Activated CD4-positive, alpha-beta T cell treated with anti-CD3 and anti-CD28 coated beads for 36 hours (primary cell): Measurements from ENCODE around the gene TEAD4. TPM values are rescaled to one million over a fixed set of nuclear protein-coding genes. Genes with fewer than 3 reads are reported as not detected.

Experiments used
- ATAC-seq: fragments of 200-7000 bp; cut with Tn5 transposase; one replicate; pipeline ENCODE4 v1.10.0; 2021; ENCODE audit warnings: mild to moderate bottlenecking, moderate library complexity
- CTCF ChIA-PET: fragments of 350-600 bp; sonication (Branson Sonifier 250); formaldehyde crosslinking; loops from one replicate; lab custom pipeline; 2021; ENCODE audit warnings: antibody characterized with exemption; lab: Charles Lee
- POLR2A ChIA-PET: fragments of 350-600 bp; sonication (Branson Sonifier 250); formaldehyde crosslinking; loops from one replicate; lab custom pipeline; 2021; ENCODE audit warnings: antibody characterized with exemption, inconsistent platforms; lab: Charles Lee
- DNase-seq: peaks from one replicate; pipeline ENCODE4 v3.0.0-alpha.2; 2020
- H3K27ac Mint-ChIP-seq: one replicate; pipeline ENCODE4 v1.8.0; 2021; ENCODE audit warnings: mixed read lengths
- H3K27me3 Mint-ChIP-seq: one replicate; pipeline ENCODE4 v1.8.0; 2021; ENCODE audit warnings: mixed read lengths
- H3K36me3 Mint-ChIP-seq: one replicate; pipeline ENCODE4 v1.8.0; 2021; ENCODE audit warnings: low read depth, mixed read lengths
- H3K4me1 Mint-ChIP-seq: one replicate; pipeline ENCODE4 v1.8.0; 2021; ENCODE audit warnings: mixed read lengths
- H3K4me3 Mint-ChIP-seq: one replicate; pipeline ENCODE4 v1.8.0; 2021; ENCODE audit warnings: mild to moderate bottlenecking, moderate library complexity, mixed read lengths
- H3K9me3 Mint-ChIP-seq: one replicate; pipeline ENCODE4 v1.8.0; 2021; ENCODE audit warnings: low read depth, mixed read lengths
- intact Hi-C, 2 experiments: fragments of 100-400 bp; cut with DNase I in 1 of 2; cut with micrococcal nuclease in 1 of 2; formaldehyde crosslinking; loops; one replicate each; pipeline versions ENCODE4 v1.14.2 to v1.15.1; 2022 to 2024; cut with DNase I, micrococcal nuclease
- total RNA-seq, 2 experiments: library from RNA; stranded (reverse); gene quantifications; one replicate each; pipeline ENCODE4 v1.2.3, GENCODE V29; 2021

The TEAD4 gene
- total RNA-seq, 2 experiments from 2014 or later, result 7.2 to 9.0 TPM

DNA sequence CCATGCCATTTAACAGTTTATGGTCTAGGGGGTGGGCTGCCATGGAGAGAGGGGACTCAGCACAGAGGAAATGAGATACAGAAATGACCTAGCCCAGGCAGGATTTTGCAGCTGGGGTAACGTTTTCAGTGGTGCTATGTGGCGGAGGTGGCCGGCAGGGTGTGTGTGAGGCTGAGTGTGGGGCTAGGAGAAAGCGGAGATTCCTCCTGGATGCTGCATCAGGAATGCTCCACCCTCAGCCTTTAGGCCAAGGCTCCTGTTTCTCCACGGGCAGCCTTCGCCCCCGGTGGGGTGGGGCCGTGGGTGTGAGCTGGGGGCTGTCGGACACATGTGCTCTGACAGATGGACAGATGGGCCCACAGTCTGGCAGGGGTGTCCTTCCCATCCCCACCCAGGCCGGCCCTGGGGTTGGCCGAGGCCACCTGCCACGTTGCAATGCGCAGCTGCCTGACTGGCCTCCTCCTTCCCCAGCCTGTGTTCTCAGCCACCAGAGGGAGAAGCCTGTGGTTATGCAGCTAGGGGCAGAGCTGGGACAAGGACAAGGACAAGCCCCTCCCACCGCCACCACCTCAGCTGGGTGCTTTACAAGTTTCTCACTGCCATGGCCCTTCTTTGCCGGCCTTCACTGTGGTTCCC, 44.3 kb downstream of the TEAD4 start:
- no peak overlapping the region for H3K4me3 Mint-ChIP-seq
- H3K27ac Mint-ChIP-seq, result no peak overlapping the region
- H3K27me3 Mint-ChIP-seq, result no peaks in the 10 kb centered on the region
- no peaks in the 10 kb centered on the region for H3K9me3 Mint-ChIP-seq
- no peaks in the 10 kb centered on the region for H3K4me1 Mint-ChIP-seq
- DNase-seq, result no peak
- no peaks in the 10 kb centered on the region for H3K36me3 Mint-ChIP-seq
- intact Hi-C loops, result no loop called here
- POLR2A ChIA-PET, result no interaction called here
- no peak for ATAC-seq
- CTCF ChIA-PET, result interaction anchor here (0.7 to 1.5 kb wide), 2 partner anchors 17 to 775 kb away, joined by 3 to 4 read pairs; no protein-coding TSS in a partner anchor

DNA sequence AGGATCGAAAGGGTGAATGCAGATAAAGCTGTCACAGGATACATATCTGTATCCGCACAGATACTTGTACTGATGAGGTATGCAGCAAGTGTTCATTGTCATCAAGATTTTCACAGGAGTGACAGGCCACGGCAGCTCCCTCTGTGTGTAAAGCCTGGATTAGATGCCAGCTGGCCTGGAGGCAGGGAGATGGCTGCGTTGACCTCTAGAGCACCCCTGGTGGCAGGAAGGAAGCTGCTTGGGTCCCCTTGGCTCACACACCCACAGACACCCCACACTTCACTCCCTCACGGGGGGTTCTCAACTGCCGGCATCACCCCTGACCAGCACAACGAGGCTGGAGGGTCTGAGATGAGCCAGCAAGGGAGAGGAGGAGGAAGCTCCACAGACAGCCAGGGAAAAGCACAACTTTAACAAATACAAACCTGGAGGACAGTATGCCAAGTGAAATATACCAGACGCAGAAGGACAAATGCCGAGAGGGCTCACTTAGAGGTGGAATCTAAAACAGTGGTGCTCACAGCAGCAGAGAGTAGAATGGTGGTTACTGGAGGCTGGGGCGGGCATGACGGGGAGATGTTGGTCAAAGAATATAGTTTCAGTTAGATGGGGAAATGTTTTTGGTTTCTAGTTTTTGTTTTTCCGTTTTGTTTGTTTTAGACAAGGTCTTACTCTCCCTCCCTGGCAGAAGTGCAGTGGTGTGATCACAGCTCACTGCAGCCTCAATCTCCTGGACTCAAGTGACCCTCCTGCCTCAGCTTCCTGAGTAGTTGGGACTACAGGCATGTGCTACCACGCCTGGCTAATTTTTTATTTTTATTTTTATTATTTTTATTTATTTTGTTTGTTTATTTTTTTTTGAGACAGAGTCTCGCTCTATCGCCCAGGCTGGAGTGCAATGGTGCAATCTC, 45.7 kb downstream of the TEAD4 start:
- ATAC-seq (no peak), DNase-seq (no peak)
- no peaks in the 10 kb centered on the region for H3K4me1 Mint-ChIP-seq
- ChIA-PET POLR2A (no interaction called here), CTCF (interaction anchor here (0.9 to 1.3 kb wide), 2 partner anchors 29 to 59 kb away, joined by 3 read pairs; no protein-coding TSS in a partner anchor)
- H3K4me3 Mint-ChIP-seq, result no peak overlapping the region
- no peaks in the 10 kb centered on the region for H3K36me3 Mint-ChIP-seq
- H3K27ac Mint-ChIP-seq, result no peak overlapping the region
- no peaks in the 10 kb centered on the region for H3K27me3 Mint-ChIP-seq
- no peaks in the 10 kb centered on the region for H3K9me3 Mint-ChIP-seq
- intact Hi-C loops, result no loop called here

DNA sequence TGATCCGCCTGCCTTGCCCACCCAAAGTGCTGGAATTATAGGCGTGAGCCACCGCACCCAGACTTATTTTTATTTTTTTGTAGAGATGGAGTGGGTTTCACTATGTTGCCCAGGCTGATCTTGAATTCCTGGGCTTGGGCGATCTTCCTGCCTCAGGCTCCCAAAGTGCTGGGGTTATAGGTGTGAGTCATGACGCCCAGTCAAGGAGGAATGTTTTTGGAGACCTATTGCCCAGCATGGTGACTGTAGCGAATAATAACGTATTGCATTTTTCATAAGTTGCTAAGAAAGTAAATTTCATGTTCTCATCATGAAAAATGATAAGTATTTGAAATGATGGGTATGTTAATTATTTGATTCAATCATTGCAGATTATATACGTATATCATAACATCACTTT, 46.5 kb downstream of the TEAD4 start:
- no peak overlapping the region for H3K4me3 Mint-ChIP-seq
- DNase-seq (no peak), ATAC-seq (no peak)
- no peak overlapping the region for H3K27ac Mint-ChIP-seq
- H3K4me1 Mint-ChIP-seq, result no peaks in the 10 kb centered on the region
- no peaks in the 10 kb centered on the region for H3K9me3 Mint-ChIP-seq
- ChIA-PET POLR2A (no interaction called here), CTCF (no interaction called here)
- intact Hi-C loops, result no loop called here
- H3K27me3 Mint-ChIP-seq, result no peaks in the 10 kb centered on the region
- no peaks in the 10 kb centered on the region for H3K36me3 Mint-ChIP-seq

DNA sequence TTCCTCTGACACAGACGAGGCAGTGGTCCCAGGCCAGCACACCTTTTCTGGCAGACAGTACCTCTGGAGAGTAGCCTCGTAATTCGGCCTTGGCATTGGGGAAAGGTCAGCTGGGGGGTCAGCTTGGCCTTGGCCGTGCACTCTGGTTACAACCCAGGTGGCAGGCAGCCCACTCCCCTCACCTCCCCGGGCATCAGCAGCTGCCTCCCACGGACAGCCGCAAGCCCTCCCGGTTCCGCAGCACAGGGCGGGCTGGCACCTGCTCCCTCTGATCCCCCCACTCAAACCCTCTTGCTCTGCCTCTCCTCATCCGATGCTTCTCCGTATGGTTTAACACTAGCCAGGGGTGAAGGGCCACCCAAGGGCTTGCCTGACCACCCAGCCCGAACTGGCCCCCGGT, 50.6 kb downstream of the TEAD4 start:
- no peak overlapping the region for H3K4me3 Mint-ChIP-seq
- intact Hi-C loops, result no loop called here
- H3K27ac Mint-ChIP-seq, result no peak overlapping the region
- no peaks in the 10 kb centered on the region for H3K4me1 Mint-ChIP-seq
- H3K27me3 Mint-ChIP-seq, result no peaks in the 10 kb centered on the region
- DNase-seq (no peak), ATAC-seq (no peak)
- ChIA-PET CTCF (no interaction called here), POLR2A (no interaction called here)
- H3K9me3 Mint-ChIP-seq, result no peaks in the 10 kb centered on the region
- no peaks in the 10 kb centered on the region for H3K36me3 Mint-ChIP-seq

DNA sequence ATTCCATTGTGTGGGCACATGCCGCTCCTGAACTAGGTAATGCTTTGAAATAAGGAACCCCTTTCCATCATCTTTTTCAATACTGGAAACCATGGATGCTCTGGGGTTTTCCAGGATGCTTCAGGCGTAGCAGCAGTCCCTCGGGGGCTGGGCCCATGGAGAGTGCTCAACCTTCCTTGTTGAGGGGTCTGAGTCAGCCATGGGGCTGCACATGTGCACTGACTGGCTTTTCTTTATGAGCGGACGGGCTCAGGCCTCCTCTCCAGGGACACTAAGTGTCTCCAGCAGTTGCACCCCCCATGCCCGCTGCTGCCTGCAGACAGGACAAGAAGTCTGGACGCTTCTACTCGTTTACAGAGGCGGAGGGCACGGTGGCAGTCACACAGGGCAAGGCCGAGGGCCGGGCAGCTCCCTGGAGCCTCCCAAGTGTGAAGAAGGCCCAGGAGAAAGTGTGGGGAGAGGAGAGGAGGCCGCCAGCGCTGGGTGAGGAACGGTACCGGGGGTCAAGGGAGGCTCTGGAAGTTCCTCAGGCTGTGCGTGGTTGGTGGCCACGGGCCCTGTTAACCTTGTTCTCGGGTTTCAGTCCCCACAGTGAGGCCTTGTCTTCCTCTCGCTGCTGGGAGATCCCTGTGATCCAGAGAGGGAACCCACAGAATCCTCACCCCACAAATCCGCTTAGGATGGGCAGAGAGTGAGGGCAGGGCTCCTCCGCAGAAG, 51.2 kb downstream of the TEAD4 start:
- ATAC-seq (no peak), DNase-seq (no peak)
- POLR2A ChIA-PET, result no interaction called here
- Mint-ChIP-seq H3K9me3 (no peaks in the 10 kb centered on the region), H3K27ac (no peak overlapping the region), H3K27me3 (peaks cover 2% of the 10 kb centered on the region), H3K4me1 (no peaks in the 10 kb centered on the region), H3K36me3 (no peaks in the 10 kb centered on the region), H3K4me3 (no peak overlapping the region)
- CTCF ChIA-PET, result no interaction called here
- intact Hi-C loops, result no loop called here

DNA sequence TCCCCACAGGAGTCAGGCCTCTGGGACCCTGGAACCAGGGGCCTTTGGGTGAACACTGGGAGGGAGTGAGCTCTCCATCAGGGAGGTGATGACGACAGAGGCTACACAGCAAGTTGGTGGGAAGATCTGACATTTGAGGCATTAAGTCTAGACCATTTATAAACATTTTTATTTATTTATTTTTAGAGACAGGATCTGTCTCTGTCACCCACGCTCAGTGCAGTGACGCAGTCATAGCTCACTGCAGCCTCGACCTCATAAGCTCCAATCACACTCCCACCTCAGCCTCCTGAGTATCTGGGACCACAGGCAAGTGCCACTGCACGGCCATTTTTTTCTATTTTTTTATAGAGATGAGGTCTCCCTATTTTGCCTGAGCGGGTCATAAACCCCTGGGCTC, 53.6 kb downstream of the TEAD4 start:
- Mint-ChIP-seq H3K9me3 (no peaks in the 10 kb centered on the region), H3K27ac (no peak overlapping the region), H3K36me3 (no peaks in the 10 kb centered on the region), H3K27me3 (peaks cover 2% of the 10 kb centered on the region), H3K4me3 (no peak overlapping the region), H3K4me1 (no peaks in the 10 kb centered on the region)
- ChIA-PET POLR2A (no interaction called here), CTCF (no interaction called here)
- DNase-seq (no peak), ATAC-seq (no peak)
- intact Hi-C loops, result no loop called here

DNA sequence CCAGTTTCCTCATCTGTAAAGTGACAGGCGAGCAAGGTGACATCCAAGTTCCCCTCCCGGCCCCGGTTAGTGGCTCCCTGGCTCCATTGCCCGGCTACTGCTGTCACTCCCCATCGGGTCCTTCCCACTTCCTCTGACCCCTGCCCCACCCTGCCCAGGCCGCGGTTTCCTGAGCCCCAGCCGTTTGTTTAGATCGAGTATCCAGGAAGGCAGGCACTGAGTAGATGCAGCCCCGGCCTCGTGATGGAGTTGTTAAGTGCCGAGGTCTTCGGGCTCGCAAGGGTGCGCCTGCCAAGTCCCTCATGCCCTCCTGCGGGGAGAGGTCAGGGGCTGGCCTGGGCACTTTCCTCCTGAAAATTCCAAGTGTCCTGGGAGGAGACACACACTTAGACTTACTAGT, 55.4 kb downstream of the TEAD4 start:
- Mint-ChIP-seq H3K36me3 (no peaks in the 10 kb centered on the region), H3K27ac (no peak overlapping the region), H3K4me1 (no peaks in the 10 kb centered on the region), H3K9me3 (no peaks in the 10 kb centered on the region), H3K27me3 (peaks cover 2% of the 10 kb centered on the region), H3K4me3 (no peak overlapping the region)
- ATAC-seq, result no peak
- ChIA-PET CTCF (no interaction called here), POLR2A (no interaction called here)
- intact Hi-C loops, result no loop called here
- no peak for DNase-seq

DNA sequence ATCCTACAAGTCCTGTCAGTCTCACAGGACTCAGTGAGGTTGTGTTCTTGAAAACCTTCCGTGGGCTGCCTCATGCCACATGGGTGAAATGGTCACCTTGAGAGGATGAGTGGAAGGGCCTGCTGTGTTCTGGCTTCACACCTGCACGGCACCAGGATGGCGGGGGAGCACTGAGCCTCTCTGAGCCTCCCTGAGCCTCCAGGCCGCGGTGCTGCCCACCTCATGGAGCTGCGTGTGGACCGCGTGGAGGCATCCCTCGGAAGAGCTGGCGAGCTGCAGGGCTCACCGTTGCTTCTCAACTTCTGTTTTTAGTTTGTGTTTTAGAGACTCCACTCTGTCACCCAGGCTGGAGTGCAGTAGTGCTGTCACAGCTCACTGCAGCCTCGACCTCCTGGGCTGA, 56.2 kb downstream of the TEAD4 start:
- Mint-ChIP-seq H3K27ac (no peak overlapping the region), H3K27me3 (peaks cover 2% of the 10 kb centered on the region), H3K4me3 (no peak overlapping the region), H3K9me3 (no peaks in the 10 kb centered on the region), H3K36me3 (no peaks in the 10 kb centered on the region), H3K4me1 (no peaks in the 10 kb centered on the region)
- ATAC-seq (no peak), DNase-seq (no peak)
- CTCF ChIA-PET, result no interaction called here
- POLR2A ChIA-PET, result no interaction called here
- intact Hi-C loops, result no loop called here

DNA sequence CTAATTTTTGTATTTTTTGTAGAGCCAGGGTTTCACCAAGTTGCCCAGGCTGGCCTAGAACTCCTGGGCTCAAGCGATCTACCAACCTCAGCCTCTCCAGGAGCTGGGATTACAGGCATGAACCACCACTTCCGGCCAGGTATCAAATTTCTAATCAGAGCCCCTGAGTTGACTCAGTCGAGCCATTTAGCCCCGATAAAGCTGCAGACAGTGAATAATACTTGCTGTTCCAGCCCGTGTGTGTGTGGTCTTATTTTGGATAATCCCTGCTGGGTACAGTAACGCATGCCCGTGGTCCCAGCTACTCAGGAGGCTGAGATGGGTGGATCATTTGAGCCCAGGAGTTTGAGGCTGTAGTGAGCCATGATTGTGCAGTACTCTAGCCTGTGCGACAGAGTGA, 57.0 kb downstream of the TEAD4 start:
- Mint-ChIP-seq H3K9me3 (no peaks in the 10 kb centered on the region), H3K27me3 (peaks cover 2% of the 10 kb centered on the region), H3K36me3 (no peaks in the 10 kb centered on the region), H3K4me3 (no peak overlapping the region), H3K27ac (no peak overlapping the region), H3K4me1 (no peaks in the 10 kb centered on the region)
- POLR2A ChIA-PET, result no interaction called here
- intact Hi-C loops, result no loop called here
- ATAC-seq (no peak), DNase-seq (no peak)
- CTCF ChIA-PET, result no interaction called here

DNA sequence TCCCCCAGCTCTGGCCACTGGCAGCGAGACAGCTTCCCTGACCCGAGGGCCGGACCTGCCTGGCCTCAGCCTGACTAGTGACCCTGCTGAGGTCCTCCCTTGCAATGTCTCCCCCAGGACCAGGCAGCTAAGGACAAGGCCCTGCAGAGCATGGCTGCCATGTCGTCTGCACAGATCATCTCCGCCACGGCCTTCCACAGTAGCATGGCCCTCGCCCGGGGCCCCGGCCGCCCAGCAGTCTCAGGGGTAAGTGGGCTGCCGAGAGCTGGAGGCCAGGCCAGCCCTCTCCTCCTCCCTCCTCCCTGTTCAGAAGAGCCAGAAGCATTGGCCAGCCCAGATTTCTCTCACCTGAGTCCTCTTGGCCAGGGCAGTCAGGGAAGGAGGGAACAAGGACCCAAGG, 58.1 kb downstream of the TEAD4 start:
- no peaks in the 10 kb centered on the region for H3K9me3 Mint-ChIP-seq
- ATAC-seq, result no peak

DNA sequence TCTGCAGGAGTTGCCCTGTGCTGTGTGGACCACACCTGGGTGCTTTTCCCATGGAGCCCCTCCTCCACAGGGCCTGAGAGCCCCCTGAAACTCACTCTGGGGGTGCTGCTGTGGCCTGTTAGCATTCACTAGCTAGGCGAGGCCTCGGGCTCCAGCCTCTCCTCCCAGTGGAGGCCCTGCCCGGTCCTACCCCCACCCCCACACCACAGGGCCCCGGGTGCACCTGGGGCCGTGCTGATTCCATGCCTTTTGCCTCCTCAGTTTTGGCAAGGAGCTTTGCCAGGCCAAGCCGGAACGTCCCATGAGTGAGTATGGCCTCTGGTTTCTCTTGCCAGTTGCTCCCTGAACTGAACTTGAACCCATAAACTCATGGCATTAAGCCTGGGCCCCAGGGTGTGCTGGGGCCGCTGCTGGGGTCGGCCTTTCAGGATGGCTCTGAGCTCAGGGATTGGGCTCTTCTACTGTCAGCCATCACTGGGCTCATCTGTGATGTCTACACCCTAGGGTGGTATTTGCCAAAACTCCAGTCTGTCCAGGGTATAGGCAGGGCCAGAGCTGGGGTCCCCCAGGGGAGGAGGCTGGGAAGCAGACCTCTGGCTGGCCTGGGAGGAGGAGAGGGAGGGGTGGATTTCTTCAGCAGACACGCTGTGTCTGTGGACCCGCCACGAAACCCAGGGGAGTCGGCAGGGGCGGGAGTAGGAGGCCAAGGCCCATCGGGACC, 59.2 kb downstream of the TEAD4 start:
- H3K4me1 Mint-ChIP-seq, result no peaks in the 10 kb centered on the region
- ATAC-seq (no peak), DNase-seq (no peak)
- ChIA-PET CTCF (no interaction called here), POLR2A (no interaction called here)
- intact Hi-C loops, result no loop called here
- H3K9me3 Mint-ChIP-seq, result no peaks in the 10 kb centered on the region
- H3K27me3 Mint-ChIP-seq, result peaks cover 2% of the 10 kb centered on the region
- H3K27ac Mint-ChIP-seq, result no peak overlapping the region
- no peak overlapping the region for H3K4me3 Mint-ChIP-seq
- H3K36me3 Mint-ChIP-seq, result no peaks in the 10 kb centered on the region

More for the DNA sequence above, 58.1 kb downstream of the TEAD4 start:
- Mint-ChIP-seq H3K4me1 (no peaks in the 10 kb centered on the region), H3K36me3 (no peaks in the 10 kb centered on the region), H3K27ac (no peak overlapping the region), H3K27me3 (peaks cover 2% of the 10 kb centered on the region), H3K4me3 (no peak overlapping the region)
- intact Hi-C loops, result no loop called here
- no peak for DNase-seq
- ChIA-PET CTCF (interaction anchor here (0.7 kb wide), 1 partner anchor 87 kb away, joined by 4 read pairs; no protein-coding TSS in a partner anchor), POLR2A (no interaction called here)
